AML-193 (cell line): ENCODE results near the gene CAPZA3.
"Not testable (repeated sequence)": the region's sequence is repeated elsewhere in the genome, so short reads cannot be mapped to it uniquely, and the experiment has no call there.

ENCODE experiments used
- DNase-seq, 2 experiments: peaks; one replicate each; lab custom pipeline; 2025; lab: John Stamatoyannopoulos, UW

The CAPZA3 gene, protein sequence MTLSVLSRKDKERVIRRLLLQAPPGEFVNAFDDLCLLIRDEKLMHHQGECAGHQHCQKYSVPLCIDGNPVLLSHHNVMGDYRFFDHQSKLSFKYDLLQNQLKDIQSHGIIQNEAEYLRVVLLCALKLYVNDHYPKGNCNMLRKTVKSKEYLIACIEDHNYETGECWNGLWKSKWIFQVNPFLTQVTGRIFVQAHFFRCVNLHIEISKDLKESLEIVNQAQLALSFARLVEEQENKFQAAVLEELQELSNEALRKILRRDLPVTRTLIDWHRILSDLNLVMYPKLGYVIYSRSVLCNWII

DNA sequence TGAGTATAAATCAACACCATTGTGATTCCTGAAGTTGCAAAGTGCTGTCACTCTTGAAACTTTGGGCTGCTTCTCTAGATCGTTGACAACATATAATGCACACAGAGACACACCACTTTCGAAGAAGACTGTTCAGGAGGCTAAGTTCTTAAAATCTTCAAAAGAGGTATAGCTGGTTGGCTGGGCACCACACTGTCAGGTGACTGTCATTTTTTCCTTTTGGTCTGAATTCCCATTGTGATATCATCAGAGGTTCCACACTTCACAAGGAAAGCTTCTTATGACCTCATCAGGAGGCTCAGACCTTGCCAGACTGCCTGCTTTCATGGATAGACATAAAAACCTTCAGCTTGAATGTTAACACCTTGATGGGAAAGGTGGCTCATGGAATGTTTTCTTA lies at the start of gene CAPZA3, which contains the start of gene PLCZ1:
Gene CAPZA3 (plus strand): TSS at position 301 of the 400 bp plus-strand sequence. CDS start 150 bp downstream, outside the sequence.
Gene PLCZ1 (minus strand): TSS at position 194 of the 400 bp plus-strand sequence. CDS start 641 bp downstream, outside the sequence.
- DNase-seq: no peak

DNA sequence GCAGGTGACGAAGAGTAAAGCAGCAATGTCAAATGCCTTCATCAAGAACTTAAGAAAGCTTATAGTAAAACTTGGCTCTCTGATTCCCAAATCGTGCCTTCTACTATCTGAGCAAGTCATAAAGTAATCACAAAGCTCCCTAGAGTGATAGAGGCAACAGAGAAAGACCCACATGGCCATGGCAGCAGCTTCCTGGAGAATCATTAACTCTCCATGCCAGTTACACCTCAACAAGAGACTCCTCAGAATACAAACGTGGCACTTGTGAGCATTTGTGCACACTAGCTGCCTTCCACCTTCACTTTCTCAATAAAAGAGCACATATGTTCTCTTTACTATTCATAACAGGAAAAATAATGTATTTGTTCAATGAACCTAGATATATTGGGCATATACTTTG lies 48.1 kb upstream of the CAPZA3 start:
- DNase-seq: no peak

DNA sequence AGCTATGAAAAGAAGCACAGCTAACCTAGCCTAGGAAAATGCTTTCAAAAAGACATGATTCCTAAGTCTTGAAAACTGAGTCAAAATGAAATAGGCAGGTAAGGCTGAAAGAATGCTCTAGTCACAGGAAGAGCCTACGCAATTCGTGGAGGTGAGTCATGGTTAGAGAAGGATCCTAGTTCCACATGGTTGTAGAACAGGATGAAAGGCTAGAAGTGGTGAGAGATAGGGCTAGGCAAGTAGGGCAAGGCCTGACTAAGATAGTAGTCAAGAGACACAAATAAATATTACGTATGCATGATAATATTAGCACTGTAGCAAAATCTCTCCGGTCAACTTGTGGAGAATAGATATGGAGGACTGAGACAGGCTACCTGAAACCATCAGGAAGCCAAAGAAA lies 47.3 kb upstream of the CAPZA3 start:
- DNase-seq: no peak

DNA sequence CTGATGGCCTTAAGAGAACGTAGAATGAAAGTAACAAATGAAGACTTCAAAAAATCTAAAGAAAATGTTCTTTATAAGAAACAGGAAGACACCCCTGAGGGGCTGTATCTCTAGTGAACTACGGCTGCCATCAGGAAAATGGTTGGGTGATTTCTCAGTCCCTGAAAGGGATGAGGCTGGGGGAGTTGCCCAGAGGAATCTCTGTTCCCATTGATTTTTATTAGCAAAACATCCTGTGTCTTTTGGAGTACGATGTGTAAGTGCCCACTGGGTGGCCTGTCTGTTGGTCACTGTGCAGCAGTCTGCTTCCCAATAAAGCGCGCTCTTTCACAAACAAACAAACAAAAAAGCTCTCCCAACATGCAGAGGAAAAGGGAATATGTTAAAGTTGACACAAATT lies 43.9 kb upstream of the CAPZA3 start:
- DNase-seq: not testable (repeated sequence)

DNA sequence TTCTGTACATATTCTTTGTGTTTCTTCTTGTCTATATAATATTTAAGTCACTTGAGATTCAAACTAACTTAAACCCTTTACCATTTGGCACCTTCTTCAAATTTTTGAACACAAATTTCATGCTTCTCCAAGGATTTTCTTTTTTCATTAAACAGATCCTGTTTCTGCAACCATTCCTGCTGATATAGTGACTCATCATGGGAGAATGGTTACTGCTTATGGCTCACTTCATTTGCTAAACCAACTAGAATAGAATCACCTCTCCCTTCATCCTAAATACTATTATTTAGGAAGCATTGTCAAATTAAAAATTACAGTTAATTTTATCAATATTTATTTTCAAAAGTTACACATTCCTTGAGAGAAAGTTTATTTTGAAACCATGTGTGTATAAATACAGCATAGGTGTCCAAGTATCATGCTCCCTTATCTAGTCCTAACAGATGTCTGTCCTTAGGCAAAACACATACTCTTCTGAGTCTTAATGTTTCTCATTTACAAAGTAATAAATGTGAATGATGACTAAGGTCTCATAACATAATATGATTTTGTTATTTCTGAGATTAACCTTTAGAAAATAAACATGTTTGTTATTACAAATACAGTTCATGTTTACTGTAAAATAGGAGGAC lies 40.8 kb upstream of the CAPZA3 start:
- DNase-seq: no peak

DNA sequence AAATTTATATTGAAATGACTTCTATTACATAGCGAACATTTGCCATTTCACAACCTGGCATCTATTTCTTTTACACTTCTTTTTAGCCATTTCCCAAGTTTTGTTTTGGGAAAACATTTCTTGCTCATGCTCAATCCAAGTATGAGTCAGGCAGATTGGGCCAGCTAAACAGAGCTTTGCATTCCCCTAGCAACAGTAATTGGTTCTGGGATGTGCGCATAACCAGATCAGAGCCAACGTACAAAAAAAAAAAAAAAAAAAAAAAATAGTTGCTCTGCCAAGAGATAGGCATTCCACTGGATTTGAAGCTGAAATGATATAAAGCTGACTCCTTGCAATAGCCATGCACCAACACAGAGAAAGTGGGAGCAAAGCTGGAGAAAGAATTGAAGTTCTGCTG lies 37.6 kb upstream of the CAPZA3 start:
- no peak for DNase-seq

DNA sequence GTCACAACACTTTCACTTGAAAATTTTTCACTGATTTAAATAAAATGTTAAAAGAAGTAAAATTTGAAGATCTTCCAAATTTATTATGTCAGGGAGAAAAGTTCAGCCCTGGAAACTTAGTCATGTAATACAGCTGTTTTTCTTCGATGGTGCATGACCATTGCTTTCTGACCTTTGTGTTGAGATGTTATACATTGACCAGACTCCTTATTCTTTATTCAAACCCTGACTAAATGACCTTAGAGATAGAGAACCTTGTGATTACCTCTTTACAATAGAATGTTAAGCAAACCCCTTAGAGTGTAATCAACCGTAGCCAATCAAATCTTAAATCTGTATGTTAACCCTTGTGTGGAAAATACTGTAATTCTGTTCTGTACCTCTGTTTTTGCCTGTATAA lies 34.6 kb upstream of the CAPZA3 start:
- no peak for DNase-seq

DNA sequence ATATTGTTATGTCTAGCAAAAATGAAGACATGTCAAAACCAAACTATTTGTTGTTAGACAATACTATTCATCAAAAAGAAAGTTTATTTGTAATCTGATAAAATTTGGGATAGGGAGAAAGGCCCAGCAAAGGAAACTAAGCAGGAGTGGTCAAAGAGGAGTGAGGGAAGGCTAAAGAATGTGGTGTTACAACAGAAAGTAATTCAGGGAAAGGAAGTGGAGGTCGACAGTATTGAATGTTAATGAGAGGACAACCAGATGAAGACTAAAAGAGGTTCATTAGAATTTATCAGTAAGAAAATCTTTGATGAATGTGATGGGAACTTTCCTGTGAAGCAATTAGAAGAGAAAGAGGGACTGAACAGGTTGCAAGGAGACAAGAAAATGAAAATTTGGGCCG lies 34.0 kb upstream of the CAPZA3 start:
- DNase-seq: no peak

DNA sequence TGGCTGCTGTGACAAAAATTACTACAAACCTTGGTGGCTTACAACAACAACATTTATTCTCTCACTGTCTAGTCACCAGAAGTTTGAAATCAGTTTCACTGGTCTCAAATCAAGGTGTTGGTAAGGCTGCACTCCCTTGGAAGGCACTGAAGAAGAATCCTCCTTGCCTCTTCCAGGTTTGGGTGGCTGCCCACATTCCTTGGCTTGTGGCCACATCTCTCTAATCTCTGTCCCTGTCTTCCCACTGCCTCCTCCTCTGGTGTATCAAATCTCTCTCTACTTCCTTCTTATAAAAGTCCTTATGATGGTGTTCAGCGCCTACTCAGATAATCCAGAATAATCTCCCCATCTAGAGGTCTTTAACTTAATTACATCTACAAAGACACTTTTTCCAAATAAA lies 31.1 kb upstream of the CAPZA3 start:
- DNase-seq: no peak

DNA sequence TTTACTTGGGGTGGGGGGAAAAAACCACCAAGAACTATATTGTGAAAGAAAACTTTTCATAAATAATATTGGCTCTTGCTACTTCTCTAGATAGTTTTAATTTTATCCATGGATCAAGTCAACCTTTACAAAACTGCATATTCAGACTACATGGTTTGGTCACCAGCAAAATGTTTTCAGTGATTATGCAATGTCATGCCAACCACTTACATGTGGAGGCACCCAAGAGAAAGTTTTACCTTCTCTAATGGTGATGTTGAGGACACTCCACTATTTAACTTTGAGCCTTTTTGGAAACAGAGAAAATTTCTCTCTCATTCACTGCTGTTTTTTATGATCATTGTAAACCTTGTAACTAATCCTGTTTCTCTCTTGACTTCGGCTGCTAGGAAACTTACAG lies 21.7 kb upstream of the CAPZA3 start:
- no peak for DNase-seq

DNA sequence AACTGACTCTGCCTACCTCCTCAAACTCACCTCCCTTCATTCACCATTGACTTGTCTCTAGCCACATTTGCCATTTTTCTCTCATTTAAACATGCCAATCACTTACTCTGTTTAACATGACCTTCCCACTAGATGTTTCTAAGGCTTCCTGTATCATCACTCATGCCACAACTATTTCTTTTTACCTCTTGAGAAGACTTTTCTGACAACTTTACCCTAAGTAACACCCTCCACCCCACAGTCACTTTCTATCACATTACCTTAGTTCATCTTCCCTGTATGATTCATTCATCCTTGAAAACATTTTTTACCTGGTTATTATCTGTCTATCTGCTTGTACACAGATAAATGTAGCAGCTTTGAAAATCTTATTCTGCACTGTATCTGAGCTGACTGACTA lies 19.5 kb upstream of the CAPZA3 start:
- no peak for DNase-seq

DNA sequence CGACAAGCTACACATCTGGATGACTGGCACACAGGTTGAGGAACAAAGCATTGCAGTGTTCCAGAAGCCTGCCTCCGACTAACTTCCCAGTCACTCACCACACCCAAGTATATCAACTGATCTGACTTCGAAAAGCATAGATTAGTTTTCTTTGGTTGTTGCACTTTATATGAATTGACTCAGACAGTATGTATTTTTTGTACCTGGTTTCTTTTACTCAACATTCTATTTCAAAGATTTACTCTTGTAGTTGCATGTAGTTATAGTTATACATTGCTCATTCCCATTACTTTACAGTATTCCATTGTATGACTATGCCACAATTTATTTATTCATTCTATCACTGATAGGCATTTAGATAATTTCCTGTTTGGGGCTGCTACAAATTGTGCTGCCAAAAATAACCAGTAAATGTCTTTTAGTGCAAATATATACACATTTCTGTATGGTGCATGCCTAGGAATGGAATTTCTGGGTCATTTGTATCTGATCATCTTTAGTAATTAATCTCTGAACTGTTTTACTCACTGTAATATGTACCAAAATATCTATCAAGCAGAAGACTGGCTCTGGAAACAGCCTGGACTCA lies 17.9 kb upstream of the CAPZA3 start:
- no peak for DNase-seq

DNA sequence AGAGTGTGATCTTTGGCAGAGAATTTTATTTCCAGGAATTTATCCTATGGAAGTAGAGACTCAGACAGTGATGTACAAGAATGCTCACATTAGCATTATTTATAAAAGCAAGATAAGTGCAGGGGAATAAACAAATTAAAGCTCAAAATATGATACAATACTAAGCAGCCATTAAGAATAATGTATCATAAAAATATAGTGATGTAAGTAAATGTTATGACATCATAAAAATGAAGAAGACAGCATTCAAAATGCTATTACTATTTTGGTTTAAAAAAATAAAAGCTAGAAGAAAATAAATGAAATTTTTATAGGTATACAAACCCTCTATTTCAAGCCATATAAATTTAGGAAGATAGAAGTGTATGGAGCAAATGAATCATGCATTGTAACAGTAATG lies 17.2 kb upstream of the CAPZA3 start:
- DNase-seq: no peak

DNA sequence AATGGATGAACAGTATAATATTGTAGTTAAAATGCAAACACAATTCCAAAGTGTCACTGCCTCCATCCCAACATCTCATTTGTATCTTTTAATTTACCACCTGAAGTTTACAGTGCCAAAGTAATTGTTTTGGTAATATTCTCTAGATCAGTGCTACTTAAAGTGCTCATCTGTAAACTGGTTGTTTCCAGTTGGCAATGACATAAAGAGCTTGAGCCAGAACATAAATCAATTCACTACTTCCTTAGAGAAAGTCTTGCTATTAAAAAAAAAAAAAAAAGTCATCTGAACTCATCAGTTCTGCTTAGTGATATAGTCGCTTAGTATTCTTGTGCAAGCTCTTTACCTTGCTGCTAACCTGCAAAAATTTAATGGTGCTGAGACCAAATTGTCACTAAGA lies 16.5 kb upstream of the CAPZA3 start:
- no peak for DNase-seq

DNA sequence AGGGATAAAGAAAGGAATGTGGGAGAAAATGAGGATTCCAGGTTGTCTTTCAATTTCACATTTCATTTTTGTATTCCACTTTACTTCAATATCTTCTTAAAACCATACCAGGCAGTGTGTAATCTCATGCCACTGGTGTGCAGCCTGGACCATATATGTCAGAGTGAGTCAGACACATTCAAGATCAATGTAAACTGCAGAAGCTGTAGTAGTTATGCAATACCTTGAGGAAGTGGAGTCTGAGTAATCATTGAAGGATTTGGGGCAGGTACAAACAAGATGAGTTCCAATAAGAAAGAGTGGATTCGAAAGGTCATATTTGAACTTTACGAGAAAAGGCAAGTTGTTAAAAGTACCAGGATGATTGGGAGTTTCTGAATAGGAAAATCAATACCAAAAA lies 14.2 kb upstream of the CAPZA3 start:
- DNase-seq: no peak

DNA sequence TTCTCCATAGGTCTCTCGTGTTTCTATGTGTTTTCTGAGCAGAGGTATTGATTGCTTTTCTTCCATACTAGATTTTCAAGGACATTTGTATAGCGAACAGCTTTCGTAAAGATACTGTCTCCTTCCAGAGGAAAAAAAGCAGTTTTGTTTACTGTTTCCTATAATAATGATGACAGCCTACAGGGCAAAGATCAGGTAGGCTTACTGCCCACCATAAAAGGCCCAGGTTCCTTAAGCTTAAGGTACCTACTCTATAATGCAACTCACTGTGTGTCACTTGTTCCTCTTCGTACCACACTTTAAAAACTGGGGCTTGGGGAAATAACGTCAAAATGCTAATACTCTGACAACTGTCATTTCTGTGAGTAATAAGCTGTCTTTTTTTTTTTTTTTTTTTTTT lies 6.8 kb upstream of the CAPZA3 start:
- DNase-seq: no peak

DNA sequence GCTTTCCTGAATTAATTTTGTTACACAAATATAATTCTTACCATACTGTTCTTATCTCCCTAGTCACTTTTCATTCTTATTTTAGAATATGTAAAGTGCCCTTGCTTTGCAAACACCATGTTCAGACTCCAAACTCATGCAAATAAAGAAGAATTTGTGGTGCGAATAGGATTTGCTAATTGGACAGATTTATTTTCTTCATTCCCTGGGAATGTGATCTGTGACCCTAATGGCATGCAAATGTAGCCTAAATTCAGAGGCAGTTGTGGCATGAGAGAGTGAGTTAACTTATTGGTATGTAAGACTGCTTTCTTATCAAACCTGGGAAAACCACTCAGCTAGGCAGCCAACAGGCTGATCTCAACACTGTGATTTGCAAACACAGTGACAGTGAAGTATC lies 10.0 kb downstream of the CAPZA3 start:
- DNase-seq: no peak

DNA sequence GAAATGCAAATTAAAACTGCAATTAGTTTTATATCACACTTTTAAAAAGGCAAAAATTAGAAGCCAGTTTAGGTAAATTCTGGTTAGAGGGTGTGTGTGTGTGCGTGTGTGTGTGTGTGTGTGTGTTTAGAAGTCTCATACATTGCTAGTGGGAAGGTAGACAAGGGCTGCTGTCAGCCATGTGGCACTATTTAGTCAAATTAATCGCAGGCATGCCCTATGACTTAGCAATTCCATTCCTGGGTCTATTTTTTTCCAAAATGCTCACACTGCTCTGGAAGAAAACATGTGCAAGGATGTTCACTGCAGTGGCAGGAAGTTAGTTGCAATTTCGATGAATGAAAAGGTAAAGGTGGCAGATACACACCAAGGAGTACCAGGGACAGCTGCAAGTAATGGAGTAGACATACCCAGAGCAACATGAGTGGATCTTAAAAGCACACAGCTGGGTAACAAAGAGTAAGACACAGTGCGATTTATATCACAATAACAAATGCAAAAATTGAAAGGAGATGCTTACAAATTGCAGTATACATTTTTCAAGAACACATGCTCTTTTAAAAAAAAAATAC lies 11.6 kb downstream of the CAPZA3 start:
- no peak for DNase-seq

DNA sequence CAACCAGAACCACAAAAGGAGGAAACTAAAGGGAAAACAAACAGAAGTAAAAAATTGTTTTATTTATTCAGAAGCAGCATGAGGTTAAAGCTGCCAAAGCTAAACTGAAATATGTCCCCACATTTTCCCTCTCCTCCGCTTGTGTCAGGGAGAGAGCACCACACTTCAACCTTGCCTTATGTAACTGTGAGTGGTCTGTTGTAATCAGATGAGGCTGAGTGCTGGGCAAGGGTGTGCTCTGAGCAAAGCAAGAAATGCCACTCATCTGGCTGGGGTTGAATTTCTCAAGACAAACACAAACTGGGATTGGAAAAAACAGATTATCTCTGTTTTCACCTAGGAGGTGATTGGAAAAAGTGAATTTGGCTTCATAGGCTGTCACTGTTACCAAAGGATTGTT lies 12.2 kb downstream of the CAPZA3 start:
- DNase-seq: no peak

DNA sequence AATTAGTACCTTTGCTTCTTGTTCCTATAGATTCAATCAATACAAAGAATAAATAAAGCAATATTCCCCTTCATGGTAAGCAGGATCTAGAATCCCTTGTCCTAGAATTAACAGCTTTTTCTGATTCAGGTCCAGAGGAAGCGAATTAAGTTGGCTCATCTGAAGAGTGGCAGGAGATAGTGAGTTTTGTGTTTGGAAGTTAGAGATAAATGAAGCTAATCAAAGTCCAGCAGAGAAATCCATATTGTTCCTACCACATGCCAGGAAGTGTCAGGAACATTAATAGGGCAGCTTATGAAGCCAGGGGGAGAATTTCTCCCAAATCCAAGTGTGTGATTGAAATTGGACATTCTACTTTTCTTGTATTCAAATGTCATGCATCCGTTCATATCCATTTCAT lies 13.9 kb downstream of the CAPZA3 start:
- DNase-seq: no peak

DNA sequence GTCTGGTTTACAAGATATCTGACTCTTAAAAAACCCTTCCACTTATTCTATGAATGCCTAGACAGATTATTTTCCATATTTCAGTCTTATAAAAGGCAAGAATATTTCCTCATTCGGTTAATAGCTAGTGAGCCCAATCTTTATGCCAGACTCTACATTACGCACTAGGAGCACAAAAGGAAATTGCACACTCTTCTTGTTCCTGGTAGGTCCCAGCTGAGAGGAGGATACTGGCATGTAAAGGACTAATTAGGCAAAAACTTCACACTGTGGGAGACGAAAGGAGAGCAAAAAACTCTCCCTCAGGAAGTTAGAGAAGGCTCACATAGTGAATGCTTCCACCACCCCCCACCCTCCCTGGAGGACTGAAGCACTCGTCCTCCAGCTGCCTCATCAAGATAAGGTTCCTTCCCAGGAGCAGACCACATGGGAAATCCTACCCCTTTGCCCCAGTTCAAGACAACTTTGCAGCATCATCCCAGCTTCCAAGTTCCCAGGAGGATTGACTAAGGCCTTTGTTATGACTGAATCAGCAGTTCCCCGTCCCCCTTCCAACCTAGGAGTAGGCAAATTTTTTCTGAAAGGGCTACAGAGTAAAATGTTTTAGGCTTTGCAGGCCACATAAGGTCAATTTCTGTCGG lies 14.5 kb downstream of the CAPZA3 start:
- no peak for DNase-seq

DNA sequence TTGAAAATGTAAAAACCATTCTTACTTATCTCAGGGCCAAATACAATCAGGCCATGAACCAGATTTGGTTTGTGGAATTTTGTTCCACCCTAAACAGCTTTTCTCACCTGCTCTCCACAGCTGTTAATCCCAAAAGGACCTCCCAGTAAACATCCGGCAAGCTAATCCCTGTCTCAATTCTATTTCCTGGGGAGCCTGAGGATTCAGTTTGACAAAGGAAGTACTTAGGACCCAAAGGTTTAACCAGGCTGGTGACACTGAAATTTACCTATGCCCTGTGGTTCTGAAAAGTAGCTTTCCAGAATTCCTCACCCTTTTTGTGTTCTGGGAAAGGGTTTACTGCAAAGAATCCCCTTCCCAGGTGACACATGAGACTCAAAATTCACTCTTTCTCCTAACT lies 15.0 kb downstream of the CAPZA3 start:
- no peak for DNase-seq
